AG04449 (cell line): ENCODE results near the gene AADACL3.

Source experiments
- CTCF ChIA-PET: fragments of 350-600 bp; formaldehyde crosslinking; extraction: SDS; loops from one replicate; lab custom pipeline; 2021; ENCODE audit warnings: antibody characterized with exemption; lab: Yijun Ruan, JAX
- POLR2A ChIA-PET: fragments of 400-600, 350-600 bp; formaldehyde crosslinking; extraction: SDS; loops from one replicate; lab custom pipeline; 2020; ENCODE audit warnings: antibody characterized with exemption, inconsistent platforms; lab: Yijun Ruan, JAX
- DNase-seq: peaks from one replicate; pipeline ENCODE4 v3.0.0-alpha.2; 2010; ENCODE audit warnings: low read depth, low spot score
- H3K4me3 ChIP-seq: 2 replicates; pipeline ENCODE4 v1.5.1; 2011; ENCODE audit warnings: low read depth, mild to moderate bottlenecking, control low read depth, low read length
- CTCF ChIP-seq: IDR thresholded peaks from one replicate; pipeline ENCODE4 v1.5.1; 2011; ENCODE audit warnings: mild to moderate bottlenecking, moderate library complexity, low read length, control low read depth, inconsistent platforms; ENCODE audit not compliant: insufficient read depth; ENCODE audit errors: missing control alignments

The AADACL3 gene

GRCh38 chr1:12775443-12775842 is 59.5 kb downstream of the AADACL3 start:
- no peak overlapping the region for H3K4me3 ChIP-seq
- DNase-seq, result no peak
- POLR2A ChIA-PET, result no interaction called here
- CTCF ChIA-PET, result no interaction called here
- no peak for TF ChIP-seq CTCF

GRCh38 chr1:12776801-12777557 is 61.1 kb downstream of the AADACL3 start:
- DNase-seq, result no peak
- CTCF ChIA-PET, result no interaction called here
- POLR2A ChIA-PET, result no interaction called here

More at GRCh38 chr1:12776801-12777557, 61.1 kb downstream of the AADACL3 start:
- TF ChIP-seq CTCF, result no peak
- no peak overlapping the region for H3K4me3 ChIP-seq
